DND-41 (cell line): ENCODE results near the gene GGA2.

Experiments
- CTCF ChIP-seq: IDR thresholded peaks from 2 replicates; pipeline ENCODE4 v1.5.1; 2012; ENCODE audit warnings: borderline replicate concordance, low read length, moderate library complexity, mild to moderate bottlenecking; ENCODE audit not compliant: poor library complexity, severe bottlenecking; ENCODE audit errors: extremely low read depth
- EZH2 ChIP-seq: IDR thresholded peaks from 3 replicates; pipeline ENCODE4 v1.6.1; 2012; ENCODE audit warnings: borderline replicate concordance, low read depth, mild to moderate bottlenecking, moderate library complexity, low read length, inconsistent platforms; ENCODE audit not compliant: severe bottlenecking

- no peak for TF ChIP-seq CTCF
- no peak for TF ChIP-seq EZH2
These were observed 17.8 kb upstream of the GGA2 start for GRCh38 chr16:23527961-23528643.
